ENCODE results near the gene ZNHIT1.

GRCh38 chr7:101175664-101176063, 42.3 kb upstream of the ZNHIT1 start:
- TF ChIP-seq YY1 (IDR thresholded peaks at IDR 0.05): no peak
- no peak for TF ChIP-seq CTCF (IDR thresholded peaks at IDR 0.05; ENCODE audit: low read depth, low read length, missing input control)
- no peak for TF ChIP-seq TAF1 (conservative IDR thresholded peaks at IDR 0.05)
- no peak for TF ChIP-seq GABPA (IDR thresholded peaks at IDR 0.05 in 1 of 2, conservative IDR thresholded peaks at IDR 0.05 in 1 of 2)
- no peak for TF ChIP-seq MAX (IDR thresholded peaks at IDR 0.05)
- TF ChIP-seq FOXA1 (IDR thresholded peaks at IDR 0.05): no peak
- no peak for TF ChIP-seq JUND (IDR thresholded peaks at IDR 0.05)
- no peak for TF ChIP-seq SP1 (IDR thresholded peaks at IDR 0.05)

Data from liver (tissue), 3 donors.